GM19372 (cell line): ENCODE data around the gene ASB4.
"Not testable (repeated sequence)": the region's sequence is repeated elsewhere in the genome, so short reads cannot be mapped to it uniquely, and the experiment has no call there.

Source experiments
- ATAC-seq: cut with Tn5 transposase; IDR thresholded peaks from one replicate; pipeline ENCODE4 v1.9.1; 2021; ENCODE audit warnings: mild to moderate bottlenecking, low read depth, moderate library complexity; ENCODE audit not compliant: unreplicated experiment

The ASB4 gene

GRCh38 chr7:95476904-95477594 lies 8.7 kb upstream of the ASB4 start:
- peak; percentile 64 for ATAC-seq

GRCh38 chr7:95478272-95479037 lies 7.3 kb upstream of the ASB4 start:
- no peak for ATAC-seq

GRCh38 chr7:95479992-95480624 lies 5.6 kb upstream of the ASB4 start:
- ATAC-seq = peak; percentile 56

GRCh38 chr7:95481271-95482165 lies 4.2 kb upstream of the ASB4 start:
- ATAC-seq = no peak

- ATAC-seq = no peak
These were observed 3.3 kb upstream of the ASB4 start for GRCh38 chr7:95482424-95482823.

- ATAC-seq = no peak
These were observed 4.6 kb downstream of the ASB4 start for GRCh38 chr7:95490231-95490762.

- ATAC-seq = no peak
These were observed 5.5 kb downstream of the ASB4 start for GRCh38 chr7:95491201-95491600.

GRCh38 chr7:95491634-95492314 lies 6.0 kb downstream of the ASB4 start:
- ATAC-seq = no peak

GRCh38 chr7:95493247-95493646 lies 7.5 kb downstream of the ASB4 start:
- ATAC-seq = no peak

GRCh38 chr7:95493844-95494243 lies 8.1 kb downstream of the ASB4 start:
- ATAC-seq = no peak

GRCh38 chr7:95501261-95501832 lies 15.6 kb downstream of the ASB4 start:
- ATAC-seq = peak; percentile 77

GRCh38 chr7:95502403-95502802 lies 16.7 kb downstream of the ASB4 start:
- ATAC-seq = no peak

GRCh38 chr7:95503271-95504131 lies 17.8 kb downstream of the ASB4 start:
- no peak for ATAC-seq

- not testable (repeated sequence) for ATAC-seq
These were observed 18.4 kb downstream of the ASB4 start for GRCh38 chr7:95504132-95504588.

GRCh38 chr7:95508780-95509179 lies 23.0 kb downstream of the ASB4 start:
- no peak for ATAC-seq

- no peak for ATAC-seq
These were observed 23.5 kb downstream of the ASB4 start for GRCh38 chr7:95509199-95509598.

GRCh38 chr7:95511716-95512260 lies 26.0 kb downstream of the ASB4 start:
- ATAC-seq = peak; percentile 87

GRCh38 chr7:95517458-95517857 lies 31.7 kb downstream of the ASB4 start:
- ATAC-seq = peak; percentile 59
